Activated naive CD8-positive, alpha-beta T cell treated with anti-CD3 and anti-CD28 coated beads for 36 hours (primary cell): Measurements from ENCODE around the gene SMURF1. TPM values are rescaled to one million over a fixed set of nuclear protein-coding genes. Genes with fewer than 3 reads are reported as not detected.
"Not testable (repeated sequence)": the region's sequence is repeated elsewhere in the genome, so short reads cannot be mapped to it uniquely, and the experiment has no call there.

Experiments used
- DNase-seq: peaks from one replicate; pipeline ENCODE4 v3.0.0; 2021
- H3K27ac Mint-ChIP-seq: one replicate; pipeline ENCODE4 v1.8.0; 2022; ENCODE audit warnings: mild to moderate bottlenecking, moderate library complexity, mixed read lengths
- H3K27me3 Mint-ChIP-seq: one replicate; pipeline ENCODE4 v1.8.0; 2022; ENCODE audit warnings: mild to moderate bottlenecking, mixed read lengths
- H3K36me3 Mint-ChIP-seq: one replicate; pipeline ENCODE4 v1.8.0; 2021; ENCODE audit warnings: mild to moderate bottlenecking, mixed read lengths
- H3K4me1 Mint-ChIP-seq: one replicate; pipeline ENCODE4 v1.8.0; 2021; ENCODE audit warnings: mixed read lengths
- H3K4me3 Mint-ChIP-seq: one replicate; pipeline ENCODE4 v1.8.0; 2022; ENCODE audit warnings: mild to moderate bottlenecking, moderate library complexity, mixed read lengths
- H3K9me3 Mint-ChIP-seq: one replicate; pipeline ENCODE4 v1.8.0; 2022; ENCODE audit warnings: mixed read lengths
- total RNA-seq, 2 experiments: library from RNA; stranded (reverse); gene quantifications; one replicate each; pipeline ENCODE4 v1.2.3, GENCODE V29; 2021

SMURF1 gene
- total RNA-seq, 2 experiments from 2014 or later, result 12.3 TPM

GRCh38 chr7:99163669-99164068 is 19.8 kb upstream of the SMURF1 start:
- H3K4me1 Mint-ChIP-seq, H3K9me3 Mint-ChIP-seq, H3K27me3 Mint-ChIP-seq, H3K4me3 Mint-ChIP-seq, DNase-seq, H3K36me3 Mint-ChIP-seq, H3K27ac Mint-ChIP-seq: not testable (repeated sequence)

- H3K36me3 Mint-ChIP-seq, result peaks cover 2% of the 10 kb centered on the region
- DNase-seq, result no peak
- no peaks in the 10 kb centered on the region for H3K9me3 Mint-ChIP-seq
- H3K27ac Mint-ChIP-seq, result no peak overlapping the region
- H3K27me3 Mint-ChIP-seq, result peaks cover 5% of the 10 kb centered on the region
- H3K4me1 Mint-ChIP-seq, result peaks cover 5% of the 10 kb centered on the region
- no peak overlapping the region for H3K4me3 Mint-ChIP-seq
Measured at GRCh38 chr7:99156649-99157048, 12.7 kb upstream of the SMURF1 start.

- Mint-ChIP-seq H3K4me3 (no peak overlapping the region), H3K9me3 (no peaks in the 10 kb centered on the region), H3K27me3 (peaks cover 5% of the 10 kb centered on the region), H3K4me1 (peaks cover 5% of the 10 kb centered on the region), H3K27ac (no peak overlapping the region), H3K36me3 (peaks cover 2% of the 10 kb centered on the region)
- no peak for DNase-seq
Measured at GRCh38 chr7:99155211-99155610, 11.3 kb upstream of the SMURF1 start.

- H3K4me3 Mint-ChIP-seq, result no peak overlapping the region
- H3K36me3 Mint-ChIP-seq, result peaks cover 2% of the 10 kb centered on the region
- H3K27me3 Mint-ChIP-seq, result no peaks in the 10 kb centered on the region
- peaks cover 1% of the 10 kb centered on the region for H3K9me3 Mint-ChIP-seq
- no peak for DNase-seq
- no peak overlapping the region for H3K27ac Mint-ChIP-seq
- peaks cover 12% of the 10 kb centered on the region for H3K4me1 Mint-ChIP-seq
Measured at GRCh38 chr7:99146979-99147378, 3.1 kb upstream of the SMURF1 start.

- Mint-ChIP-seq H3K27ac (peak overlapping the region; percentile 77), H3K4me3 (peak overlapping the region; percentile 89), H3K4me1 (peaks cover 40% of the 10 kb centered on the region), H3K27me3 (no peaks in the 10 kb centered on the region), H3K9me3 (peaks cover 6% of the 10 kb centered on the region), H3K36me3 (peaks cover 13% of the 10 kb centered on the region)
- DNase-seq, result no peak
Measured at GRCh38 chr7:99143521-99143852, 421 bp downstream of the SMURF1 start.

GRCh38 chr7:99142727-99143520 is 984 bp downstream of the SMURF1 start:
- peaks cover 13% of the 10 kb centered on the region for H3K36me3 Mint-ChIP-seq
- H3K4me1 Mint-ChIP-seq, result peaks cover 44% of the 10 kb centered on the region
- H3K27ac Mint-ChIP-seq, result peak overlapping the region; percentile 77
- H3K9me3 Mint-ChIP-seq, result peaks cover 6% of the 10 kb centered on the region
- no peaks in the 10 kb centered on the region for H3K27me3 Mint-ChIP-seq
- peak; percentile 84 for DNase-seq
- peak overlapping the region; percentile 89 for H3K4me3 Mint-ChIP-seq

- Mint-ChIP-seq H3K4me3 (peak overlapping the region; percentile 89), H3K4me1 (peaks cover 49% of the 10 kb centered on the region), H3K27ac (peak overlapping the region; percentile 90), H3K36me3 (peaks cover 13% of the 10 kb centered on the region), H3K9me3 (peaks cover 6% of the 10 kb centered on the region), H3K27me3 (no peaks in the 10 kb centered on the region)
- peak; percentile 46 for DNase-seq
Measured at GRCh38 chr7:99141841-99142726, 1.8 kb downstream of the SMURF1 start.

- H3K9me3 Mint-ChIP-seq, result peaks cover 6% of the 10 kb centered on the region
- peak overlapping the region; percentile 68 for H3K27ac Mint-ChIP-seq
- peaks cover 13% of the 10 kb centered on the region for H3K36me3 Mint-ChIP-seq
- peaks cover 51% of the 10 kb centered on the region for H3K4me1 Mint-ChIP-seq
- H3K27me3 Mint-ChIP-seq, result no peaks in the 10 kb centered on the region
- DNase-seq, result no peak
- peak overlapping the region; percentile 89 for H3K4me3 Mint-ChIP-seq
Measured at GRCh38 chr7:99141334-99141733, 2.6 kb downstream of the SMURF1 start.

- Mint-ChIP-seq H3K36me3 (peaks cover 13% of the 10 kb centered on the region), H3K27ac (peak overlapping the region; percentile 68), H3K4me1 (peaks cover 55% of the 10 kb centered on the region), H3K4me3 (peak overlapping the region; percentile 89), H3K9me3 (peaks cover 6% of the 10 kb centered on the region), H3K27me3 (no peaks in the 10 kb centered on the region)
- no peak for DNase-seq
Measured at GRCh38 chr7:99140813-99141212, 3.1 kb downstream of the SMURF1 start.

- no peak for DNase-seq
- no peaks in the 10 kb centered on the region for H3K27me3 Mint-ChIP-seq
- peaks cover 13% of the 10 kb centered on the region for H3K36me3 Mint-ChIP-seq
- no peak overlapping the region for H3K27ac Mint-ChIP-seq
- H3K9me3 Mint-ChIP-seq, result peaks cover 6% of the 10 kb centered on the region
- H3K4me1 Mint-ChIP-seq, result peaks cover 64% of the 10 kb centered on the region
- H3K4me3 Mint-ChIP-seq, result no peak overlapping the region
Measured at GRCh38 chr7:99139036-99139435, 4.9 kb downstream of the SMURF1 start.

- Mint-ChIP-seq H3K9me3 (peaks cover 6% of the 10 kb centered on the region), H3K36me3 (peaks cover 13% of the 10 kb centered on the region), H3K27ac (no peak overlapping the region), H3K27me3 (no peaks in the 10 kb centered on the region), H3K4me1 (peaks cover 71% of the 10 kb centered on the region), H3K4me3 (no peak overlapping the region)
- no peak for DNase-seq
Measured at GRCh38 chr7:99137411-99138180, 6.3 kb downstream of the SMURF1 start.

GRCh38 chr7:99135938-99136337 is 8.0 kb downstream of the SMURF1 start:
- Mint-ChIP-seq H3K9me3 (peaks cover 4% of the 10 kb centered on the region), H3K27ac (no peak overlapping the region), H3K4me1 (peaks cover 73% of the 10 kb centered on the region), H3K36me3 (peaks cover 8% of the 10 kb centered on the region), H3K4me3 (no peak overlapping the region), H3K27me3 (no peaks in the 10 kb centered on the region)
- DNase-seq, result no peak

- H3K27ac Mint-ChIP-seq, result no peak overlapping the region
- H3K9me3 Mint-ChIP-seq, result no peaks in the 10 kb centered on the region
- DNase-seq, result no peak
- peaks cover 58% of the 10 kb centered on the region for H3K4me1 Mint-ChIP-seq
- H3K4me3 Mint-ChIP-seq, result no peak overlapping the region
- H3K27me3 Mint-ChIP-seq, result no peaks in the 10 kb centered on the region
- H3K36me3 Mint-ChIP-seq, result peaks cover 4% of the 10 kb centered on the region
Measured at GRCh38 chr7:99133766-99134564, 9.9 kb downstream of the SMURF1 start.

GRCh38 chr7:99132595-99133321 is 11.2 kb downstream of the SMURF1 start:
- DNase-seq, result no peak
- Mint-ChIP-seq H3K4me1 (peaks cover 50% of the 10 kb centered on the region), H3K9me3 (no peaks in the 10 kb centered on the region), H3K27me3 (no peaks in the 10 kb centered on the region), H3K27ac (no peak overlapping the region), H3K36me3 (peaks cover 4% of the 10 kb centered on the region), H3K4me3 (no peak overlapping the region)
